GM18526 (cell line): ENCODE measurements around the gene C17orf58.

ENCODE experiments used
- POLR2A ChIP-seq: IDR thresholded peaks from 3 replicates; pipeline ENCODE4 v1.6.1; 2011; ENCODE audit not compliant: insufficient read length; ENCODE audit errors: extremely low read depth

The C17orf58 gene

DNA sequence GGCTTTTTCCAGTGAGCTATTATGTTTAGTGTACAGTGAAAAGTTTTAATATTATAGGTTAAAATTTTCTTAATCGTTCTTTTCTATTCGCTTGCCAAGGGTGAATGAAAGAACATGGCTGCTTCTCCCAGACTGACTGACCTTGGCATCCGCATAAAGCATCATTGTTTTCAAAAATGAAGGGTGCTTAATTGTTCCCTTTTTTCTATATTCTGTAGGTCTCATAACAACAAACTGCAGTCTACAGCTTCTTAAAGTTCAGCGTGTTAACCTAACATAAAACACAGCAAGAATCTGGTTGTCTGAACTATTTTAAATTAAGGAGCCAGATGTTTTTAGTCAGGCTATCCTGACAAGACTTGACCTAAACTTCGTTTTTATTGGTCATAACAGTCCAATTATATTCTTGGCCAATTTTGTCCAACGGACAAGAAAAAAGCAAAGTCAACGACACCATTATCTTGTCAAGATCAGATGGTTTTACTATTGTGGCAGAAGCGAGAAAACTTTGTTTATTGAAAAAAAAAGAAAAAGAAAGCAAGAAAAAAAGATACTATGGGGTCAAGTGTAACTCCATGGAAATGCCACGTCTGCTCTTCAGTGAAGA is 14.1 kb downstream of the C17orf58 start:
- TF ChIP-seq POLR2A: no peak

GRCh38 chr17:67980456-67980855 is 15.8 kb downstream of the C17orf58 start:
- TF ChIP-seq POLR2A: no peak

- no peak for TF ChIP-seq POLR2A
Measured at GRCh38 chr17:67974598-67975066, 21.6 kb downstream of the C17orf58 start.

GRCh38 chr17:67974185-67974584 is 22.1 kb downstream of the C17orf58 start:
- TF ChIP-seq POLR2A: no peak

DNA sequence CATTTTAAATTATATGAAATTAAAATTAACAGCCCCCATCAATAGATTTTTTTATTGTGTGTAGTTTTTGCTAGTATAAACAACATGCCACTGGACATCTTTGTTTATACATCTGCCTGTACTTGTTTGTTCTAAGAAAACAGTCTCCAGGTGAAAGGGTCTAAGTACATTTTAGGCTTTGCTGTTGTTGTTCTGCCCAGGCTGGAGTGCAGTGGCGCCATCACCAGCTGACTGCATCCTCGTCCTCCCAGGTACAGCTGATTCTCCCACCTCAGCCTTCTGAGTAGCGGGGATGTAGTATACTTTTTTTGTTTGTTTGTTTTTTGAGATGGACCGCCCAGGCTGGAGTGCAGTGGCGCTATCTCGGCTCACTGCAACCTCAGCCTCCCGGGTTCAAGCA is 25.5 kb downstream of the C17orf58 start:
- TF ChIP-seq POLR2A: no peak

- TF ChIP-seq POLR2A: no peak
Measured at GRCh38 chr17:67959510-67959909, 36.8 kb downstream of the C17orf58 start.

- no peak for TF ChIP-seq POLR2A
Measured at GRCh38 chr17:67950945-67951344, 45.3 kb downstream of the C17orf58 start.

- no peak for TF ChIP-seq POLR2A
Measured at GRCh38 chr17:67947325-67947813, 48.9 kb downstream of the C17orf58 start.

- TF ChIP-seq POLR2A: no peak
Measured at GRCh38 chr17:67946513-67946912, 49.8 kb downstream of the C17orf58 start.

GRCh38 chr17:67944035-67944434 is 52.2 kb downstream of the C17orf58 start:
- no peak for TF ChIP-seq POLR2A

GRCh38 chr17:67942810-67943209 is 53.5 kb downstream of the C17orf58 start:
- TF ChIP-seq POLR2A: no peak
